DOHH2 (cell line): ENCODE data around the gene UBXN10.

Experiments
- EZH2phosphoT487 ChIP-seq: fragments of 200-600 bp; sonication (generic); IDR thresholded peaks from 2 replicates; pipeline ENCODE4 v1.6.1; 2017; ENCODE audit warnings: borderline replicate concordance, mild to moderate bottlenecking, antibody characterized with exemption, low read length, moderate library complexity, mixed read lengths
- TF ChIP-seq, protein P1 (sequence below): fragments of 200-600 bp; sonication (generic); IDR thresholded peaks from one replicate; pipeline ENCODE4 v1.5.1; 2014; ENCODE audit warnings: antibody characterized with exemption, mild to moderate bottlenecking, low read depth, low read length; ENCODE audit not compliant: poor library complexity, severe bottlenecking

DNA sequence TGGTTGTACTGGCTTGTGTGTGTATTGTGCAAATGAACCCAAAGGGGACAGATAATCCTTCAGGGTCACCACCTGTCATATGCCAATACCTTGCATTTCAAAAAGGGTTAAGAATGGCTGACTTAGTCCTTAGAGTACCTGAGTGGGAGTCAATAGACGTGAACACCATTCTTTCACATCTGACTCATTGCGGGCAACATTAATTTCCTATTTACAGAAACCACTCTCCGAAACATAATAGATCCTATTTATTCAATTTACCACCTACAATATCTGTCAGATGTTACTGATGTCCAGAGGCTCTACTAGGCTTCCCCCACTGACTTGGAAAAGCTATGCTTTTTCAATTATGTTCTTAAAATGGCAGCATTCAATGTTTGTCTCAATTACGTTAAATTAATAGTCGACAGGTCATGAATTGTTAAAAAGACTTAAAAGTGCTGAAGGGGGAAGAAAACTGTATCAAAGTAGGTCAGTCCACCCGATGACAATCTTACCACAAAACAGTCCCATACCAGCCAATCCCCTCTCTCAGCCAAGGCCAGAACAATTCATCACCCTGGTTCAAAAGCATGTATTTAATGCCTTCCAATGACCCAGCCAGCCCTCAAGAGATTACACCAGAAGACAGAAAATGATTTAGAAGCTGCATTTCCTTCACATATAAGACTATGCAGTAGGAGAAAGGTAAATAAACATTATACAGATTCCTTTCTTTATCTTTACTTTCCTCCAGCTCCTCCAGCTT is 49.1 kb downstream of the UBXN10 start:
- TF ChIP-seq, protein P1, sequence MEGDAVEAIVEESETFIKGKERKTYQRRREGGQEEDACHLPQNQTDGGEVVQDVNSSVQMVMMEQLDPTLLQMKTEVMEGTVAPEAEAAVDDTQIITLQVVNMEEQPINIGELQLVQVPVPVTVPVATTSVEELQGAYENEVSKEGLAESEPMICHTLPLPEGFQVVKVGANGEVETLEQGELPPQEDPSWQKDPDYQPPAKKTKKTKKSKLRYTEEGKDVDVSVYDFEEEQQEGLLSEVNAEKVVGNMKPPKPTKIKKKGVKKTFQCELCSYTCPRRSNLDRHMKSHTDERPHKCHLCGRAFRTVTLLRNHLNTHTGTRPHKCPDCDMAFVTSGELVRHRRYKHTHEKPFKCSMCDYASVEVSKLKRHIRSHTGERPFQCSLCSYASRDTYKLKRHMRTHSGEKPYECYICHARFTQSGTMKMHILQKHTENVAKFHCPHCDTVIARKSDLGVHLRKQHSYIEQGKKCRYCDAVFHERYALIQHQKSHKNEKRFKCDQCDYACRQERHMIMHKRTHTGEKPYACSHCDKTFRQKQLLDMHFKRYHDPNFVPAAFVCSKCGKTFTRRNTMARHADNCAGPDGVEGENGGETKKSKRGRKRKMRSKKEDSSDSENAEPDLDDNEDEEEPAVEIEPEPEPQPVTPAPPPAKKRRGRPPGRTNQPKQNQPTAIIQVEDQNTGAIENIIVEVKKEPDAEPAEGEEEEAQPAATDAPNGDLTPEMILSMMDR, result no peak
- no peak for TF ChIP-seq EZH2phosphoT487
